Naive thymus-derived CD8-positive, alpha-beta T cell (primary cell): ENCODE measurements around the gene ZNF423. TPM values are rescaled to one million over a fixed set of nuclear protein-coding genes. Genes with fewer than 3 reads are reported as not detected.

Source experiments
- ATAC-seq, 2 donors: fragments of 150-1000 bp; cut with Tn5 transposase in 1 of 2; sonication (Bioruptor Pico), chemical (Tn5 transposase) in 1 of 2; 1 replicate in 1 of 2; 2 replicates in 1 of 2; pipeline ENCODE4 v1.10.0; 2021; ENCODE audit warnings: mild to moderate bottlenecking in 2 of 2, moderate library complexity in 2 of 2
- POLR2A ChIA-PET: fragments of 350-600 bp; sonication (Branson Sonifier 250); formaldehyde crosslinking; loops from one replicate; lab custom pipeline; 2021; ENCODE audit warnings: antibody characterized with exemption; lab: Charles Lee
- DNase-seq, 10 donors: peaks; one replicate each; pipeline versions ENCODE4 v3.0.0 to v3.0.0-alpha.2; 2020 to 2022
- H3K27ac Mint-ChIP-seq, 10 donors: one replicate each; pipeline ENCODE4 v1.8.0; 2020 to 2022; ENCODE audit warnings: mild to moderate bottlenecking in 10 of 10, mixed read lengths in 10 of 10, moderate library complexity in 4 of 10, inconsistent platforms in 1 of 10
- H3K27me3 Mint-ChIP-seq, 5 donors: one replicate each; pipeline ENCODE4 v1.8.0; 2021 to 2022; ENCODE audit warnings: mixed read lengths in 5 of 5
- H3K36me3 Mint-ChIP-seq, 3 donors: one replicate each; pipeline ENCODE4 v1.8.0; 2020 to 2022; ENCODE audit warnings: mixed read lengths in 3 of 3, mild to moderate bottlenecking in 2 of 3, inconsistent platforms in 1 of 3
- H3K4me1 Mint-ChIP-seq, 4 donors: one replicate each; pipeline ENCODE4 v1.8.0; 2021 to 2022; ENCODE audit warnings: mixed read lengths in 4 of 4
- H3K4me3 Mint-ChIP-seq, 10 donors: one replicate each; pipeline ENCODE4 v1.8.0; 2020 to 2022; ENCODE audit warnings: mild to moderate bottlenecking in 10 of 10, mixed read lengths in 10 of 10, moderate library complexity in 6 of 10, inconsistent platforms in 1 of 10
- H3K9me3 Mint-ChIP-seq, 9 donors: one replicate each; pipeline ENCODE4 v1.8.0; 2020 to 2022; ENCODE audit warnings: mixed read lengths in 9 of 9, mild to moderate bottlenecking in 3 of 9, inconsistent platforms in 1 of 9, moderate library complexity in 1 of 9
- polyA plus RNA-seq, 3 donors: library from polyadenylated mRNA; unstranded; fragments of 300-500 nt; fragmentation: Illumina TruSeq; gene quantifications; one replicate each; pipeline ENCODE4 v1.2.3, GENCODE V29; 2021
- total RNA-seq, 8 experiments: library from RNA in 2 of 8; stranded (reverse) in 2 of 8; gene quantifications; one replicate each; pipeline ENCODE4 v1.2.3 and lab custom pipeline; 2021 to 2026

The ZNF423 gene
- total and polyA plus RNA-seq, 5 experiments from 2014 or later: not detected

DNA sequence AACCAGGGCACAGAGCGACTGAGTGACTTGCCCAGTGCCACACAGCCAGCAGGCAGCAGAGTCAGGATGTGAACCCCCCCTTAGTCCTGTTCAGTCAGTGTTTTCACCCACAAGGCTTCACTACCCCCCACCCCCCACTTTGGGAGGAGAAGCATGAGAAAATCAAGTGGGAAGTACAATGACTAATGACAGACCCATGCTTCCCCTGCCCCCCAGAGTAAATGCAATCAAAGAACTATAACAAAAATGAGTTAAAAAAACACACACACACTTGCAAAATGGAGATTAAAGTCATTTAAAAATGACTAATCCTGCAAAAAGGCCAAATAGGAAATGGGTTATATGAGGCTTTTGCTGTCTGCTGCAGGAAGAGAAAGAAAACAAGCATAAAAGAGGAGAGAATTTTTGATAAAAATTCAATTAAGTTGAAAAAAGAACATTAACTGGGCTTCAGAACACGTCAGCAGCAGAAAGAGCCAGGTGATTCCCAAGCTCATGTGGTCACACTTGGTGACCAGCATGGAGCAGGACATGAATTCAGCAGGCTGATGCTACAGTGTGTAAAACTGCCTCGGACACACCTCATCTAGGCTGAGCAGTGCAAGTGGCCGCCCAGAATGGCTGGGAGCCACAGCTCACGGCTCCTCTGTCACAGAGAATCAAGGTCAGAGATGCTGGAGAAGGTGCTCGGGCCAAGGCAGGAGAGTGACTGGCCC, 212.3 kb downstream of the ZNF423 start:
- no peak overlapping the region for H3K27ac Mint-ChIP-seq
- no peak for ATAC-seq
- peaks cover 10 to 44% (median 19%) of the 10 kb centered on the region in 9 donors for H3K9me3 Mint-ChIP-seq
- H3K4me3 Mint-ChIP-seq: no peak overlapping the region
- peaks cover 0 to 1% (median 0%) of the 10 kb centered on the region in 4 donors for H3K4me1 Mint-ChIP-seq
- POLR2A ChIA-PET: interaction anchor here (0.7 kb wide), 1 partner anchor 9 kb away, joined by 3 read pairs; no protein-coding TSS in a partner anchor
- DNase-seq: no peak
- peaks cover 0 to 22% (median 3%) of the 10 kb centered on the region in 3 donors for H3K36me3 Mint-ChIP-seq
- H3K27me3 Mint-ChIP-seq: peaks cover 0 to 7% (median 4%) of the 10 kb centered on the region in 5 donors

DNA sequence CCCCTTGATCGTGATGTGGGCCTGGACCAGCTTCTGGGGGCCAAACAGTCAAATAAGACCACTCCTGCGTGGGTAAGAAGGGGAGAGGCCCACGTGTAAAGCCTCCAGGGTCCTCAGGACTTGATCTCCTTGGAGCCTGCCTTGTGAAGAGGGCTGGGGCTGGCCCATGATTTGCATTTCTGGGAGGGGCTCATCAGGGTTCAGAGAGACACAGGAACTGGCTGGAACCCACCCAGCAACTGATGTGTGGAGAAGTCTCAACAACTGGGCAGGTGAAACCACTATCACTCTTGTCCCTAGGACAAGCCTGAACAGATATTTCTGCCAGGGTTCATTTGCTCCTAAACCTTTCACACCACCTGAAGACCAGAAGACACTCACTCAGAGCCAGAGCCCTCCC, 214.7 kb downstream of the ZNF423 start:
- H3K27ac Mint-ChIP-seq: no peak overlapping the region
- ATAC-seq (no peak), DNase-seq (no peak)
- peaks cover 0 to 1% (median 0%) of the 10 kb centered on the region in 4 donors for H3K4me1 Mint-ChIP-seq
- no peak overlapping the region for H3K4me3 Mint-ChIP-seq
- POLR2A ChIA-PET: no interaction called here
- H3K27me3 Mint-ChIP-seq: peaks cover 0 to 10% (median 2%) of the 10 kb centered on the region in 5 donors
- peaks cover 0 to 6% (median 0%) of the 10 kb centered on the region in 3 donors for H3K36me3 Mint-ChIP-seq
- H3K9me3 Mint-ChIP-seq: peaks cover 0 to 27% (median 7%) of the 10 kb centered on the region in 9 donors

DNA sequence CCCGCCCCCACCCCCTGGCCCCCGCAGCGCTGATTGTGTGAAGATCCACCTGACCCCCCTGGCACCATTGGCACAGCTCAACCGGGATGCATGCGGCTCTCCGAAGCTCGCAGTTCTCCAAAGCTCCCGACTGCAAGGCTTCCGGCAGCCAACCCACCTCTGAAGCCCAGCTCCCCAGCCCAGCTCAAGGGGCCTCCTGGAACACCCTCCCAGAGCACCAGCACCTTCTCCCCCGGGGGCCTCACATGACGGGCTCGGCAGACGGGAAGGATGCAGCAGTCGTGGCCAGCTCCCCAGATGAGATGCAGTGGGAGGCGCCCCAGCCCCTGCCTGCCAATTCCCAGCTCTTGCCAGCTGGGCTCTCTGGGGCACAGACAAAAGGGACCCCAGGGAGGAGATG, 215.3 kb downstream of the ZNF423 start:
- DNase-seq (no peak), ATAC-seq (no peak)
- Mint-ChIP-seq H3K27me3 (peaks cover 0 to 10% (median 2%) of the 10 kb centered on the region in 5 donors), H3K4me1 (peaks cover 0 to 1% (median 0%) of the 10 kb centered on the region in 4 donors), H3K4me3 (no peak overlapping the region), H3K27ac (no peak overlapping the region), H3K36me3 (no peaks in the 10 kb centered on the region), H3K9me3 (peaks cover 0 to 20% (median 4%) of the 10 kb centered on the region in 9 donors)
- POLR2A ChIA-PET: no interaction called here

DNA sequence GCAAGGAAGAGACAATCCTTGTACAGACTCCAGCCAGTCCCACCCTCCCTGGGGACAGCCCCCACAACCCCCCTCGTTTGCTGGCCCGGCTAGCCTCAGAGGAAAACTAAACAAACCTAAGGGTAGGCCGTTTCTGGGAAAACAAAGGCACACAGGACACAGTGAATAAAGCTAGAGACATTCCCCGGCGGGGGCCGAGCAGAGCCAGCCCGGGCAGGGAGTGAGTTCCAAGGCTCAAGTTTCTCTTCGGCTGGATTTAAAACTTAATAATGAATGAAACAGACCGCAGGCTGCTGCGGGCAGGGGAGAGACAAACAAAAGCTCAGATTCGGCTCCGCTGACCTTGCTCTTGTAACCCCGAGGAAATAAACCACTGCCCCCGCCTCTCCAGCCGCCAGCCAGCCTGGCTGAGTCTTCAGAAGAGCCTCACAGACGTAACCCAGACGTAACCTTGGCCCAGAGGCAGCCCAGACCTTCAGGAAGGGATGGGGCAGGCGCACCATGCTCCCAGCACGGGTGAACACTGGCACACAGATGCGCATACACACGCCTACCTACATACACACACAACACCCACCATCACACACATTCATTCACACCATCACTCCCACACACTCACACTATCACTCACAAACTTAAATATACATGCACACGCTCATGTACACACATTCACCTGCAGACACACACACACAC, 216.0 kb downstream of the ZNF423 start:
- Mint-ChIP-seq H3K4me1 (peaks cover 0 to 1% (median 0%) of the 10 kb centered on the region in 4 donors), H3K27ac (no peak overlapping the region), H3K36me3 (no peaks in the 10 kb centered on the region), H3K4me3 (no peak overlapping the region), H3K27me3 (peaks cover 0 to 10% (median 2%) of the 10 kb centered on the region in 5 donors), H3K9me3 (peaks cover 0 to 13% (median under 1%) of the 10 kb centered on the region in 9 donors)
- ATAC-seq (no peak), DNase-seq (no peak)
- POLR2A ChIA-PET: no interaction called here

DNA sequence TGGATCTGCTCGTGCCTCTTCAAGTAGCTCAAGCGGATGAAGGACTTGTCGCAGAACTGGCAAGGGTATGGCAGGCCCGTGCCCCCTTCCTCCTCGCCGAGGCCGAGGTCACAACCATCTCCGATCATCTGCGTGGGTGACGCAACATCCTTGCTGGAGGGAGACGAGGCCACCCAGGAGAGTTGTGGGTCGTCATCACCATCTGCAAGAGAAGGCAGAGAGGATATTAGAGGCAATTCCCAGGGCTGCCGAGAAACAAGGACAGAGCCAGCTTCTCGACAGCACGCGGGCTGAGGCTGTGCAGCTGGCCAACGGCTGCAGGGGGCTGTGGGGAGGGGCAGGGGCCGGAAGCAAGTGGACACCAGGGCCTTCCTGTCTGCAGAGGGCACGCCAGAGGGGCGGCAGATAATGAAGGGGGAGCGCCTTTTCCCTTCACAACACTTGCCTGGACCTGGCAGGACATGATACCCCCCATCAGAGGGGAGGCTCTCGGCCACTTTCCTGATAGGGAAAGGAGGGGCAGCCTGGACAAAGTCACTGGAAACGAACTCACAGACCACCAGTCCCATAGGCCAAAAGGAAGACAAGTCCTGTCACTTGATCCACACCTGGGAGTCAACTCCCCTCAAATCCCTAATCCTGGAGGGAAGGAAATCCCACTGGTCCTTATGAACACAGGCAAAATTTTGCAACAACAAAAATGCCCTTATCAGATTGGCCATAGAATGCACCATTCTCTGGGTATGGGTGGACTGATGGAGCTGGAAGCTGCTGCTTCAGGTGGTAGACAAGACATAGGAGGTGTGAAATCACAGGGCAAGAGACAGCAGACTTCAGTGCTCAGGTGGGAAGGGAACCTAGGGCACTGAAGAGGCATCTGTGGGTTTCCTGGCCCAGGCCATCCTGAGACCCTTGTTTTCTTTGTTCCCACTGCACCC, 217.0 kb downstream of the ZNF423 start:
- ATAC-seq (no peak), DNase-seq (no peak)
- Mint-ChIP-seq H3K27me3 (peaks cover 0 to 10% (median 2%) of the 10 kb centered on the region in 5 donors), H3K27ac (no peak overlapping the region), H3K9me3 (peaks cover 0 to 10% (median 0%) of the 10 kb centered on the region in 9 donors), H3K4me3 (no peak overlapping the region), H3K4me1 (peaks cover 0 to 1% (median 0%) of the 10 kb centered on the region in 4 donors), H3K36me3 (no peaks in the 10 kb centered on the region)
- POLR2A ChIA-PET: no interaction called here

DNA sequence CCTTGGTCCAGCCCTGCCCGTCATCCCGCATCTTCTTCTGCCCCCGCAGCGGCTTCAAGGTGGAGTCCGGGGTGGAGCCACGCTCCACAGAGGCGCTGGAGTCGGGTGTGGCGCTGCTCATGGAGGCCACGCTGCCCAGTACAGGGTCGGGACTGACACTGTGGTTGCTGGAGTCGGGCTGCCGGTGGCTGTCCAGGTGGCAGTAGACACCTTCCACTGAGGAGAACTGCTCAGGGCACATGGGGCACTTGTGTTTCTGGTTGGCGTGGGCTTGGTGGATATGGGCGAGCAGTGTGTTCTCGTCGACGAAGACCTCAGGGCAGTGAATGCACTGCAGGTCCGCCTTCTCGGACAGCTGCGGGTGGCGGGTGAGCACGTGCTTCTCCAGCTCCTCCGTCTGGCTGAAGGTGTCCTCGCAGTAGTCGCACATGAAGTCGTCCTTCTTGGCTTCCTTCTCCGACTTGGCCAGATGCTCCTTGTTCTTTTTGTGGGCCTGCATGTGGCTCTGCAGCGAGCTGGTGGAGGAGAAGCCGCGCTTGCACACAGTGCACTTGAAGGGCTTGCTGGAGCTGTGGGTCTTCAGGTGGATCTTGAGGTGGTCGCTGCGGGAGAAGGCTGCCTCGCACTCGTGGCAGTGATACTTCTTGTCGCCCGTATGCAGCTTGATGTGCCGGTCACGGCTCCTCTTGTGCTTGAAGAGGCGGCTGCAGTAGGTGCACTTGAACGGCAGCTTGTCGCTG, 217.8 kb downstream of the ZNF423 start:
- H3K27ac Mint-ChIP-seq: no peak overlapping the region
- ATAC-seq (no peak), DNase-seq (no peak)
- no peak overlapping the region for H3K4me3 Mint-ChIP-seq
- H3K27me3 Mint-ChIP-seq: peaks cover 0 to 10% (median 2%) of the 10 kb centered on the region in 5 donors
- H3K36me3 Mint-ChIP-seq: no peaks in the 10 kb centered on the region
- POLR2A ChIA-PET: no interaction called here
- peaks cover 0 to 3% (median 0%) of the 10 kb centered on the region in 9 donors for H3K9me3 Mint-ChIP-seq
- peaks cover 0 to 1% (median 0%) of the 10 kb centered on the region in 4 donors for H3K4me1 Mint-ChIP-seq

DNA sequence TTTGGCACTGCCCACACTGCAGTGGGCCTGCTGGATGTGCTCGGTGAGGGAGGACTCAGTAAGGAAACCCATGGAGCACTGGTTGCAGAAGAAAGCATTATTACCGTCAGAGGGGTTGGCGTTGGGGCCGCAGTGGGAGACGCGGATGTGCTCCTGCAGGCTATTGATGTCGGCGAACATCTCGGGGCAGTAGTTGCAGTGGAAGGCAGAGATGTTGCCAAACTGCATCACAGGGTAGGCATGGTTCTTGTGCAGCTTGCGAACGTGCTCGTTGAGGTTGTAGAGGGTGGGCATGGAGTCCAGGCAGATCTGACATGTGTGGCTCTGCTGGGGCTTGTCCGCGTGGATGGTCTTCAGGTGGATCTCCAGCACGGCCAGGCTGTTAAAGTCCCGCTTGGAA, 218.4 kb downstream of the ZNF423 start:
- Mint-ChIP-seq H3K9me3 (peaks cover 0 to 3% (median 0%) of the 10 kb centered on the region in 9 donors), H3K27ac (no peak overlapping the region), H3K27me3 (peaks cover 0 to 10% (median 2%) of the 10 kb centered on the region in 5 donors), H3K4me1 (peaks cover 0 to 1% (median 0%) of the 10 kb centered on the region in 4 donors), H3K4me3 (no peak overlapping the region), H3K36me3 (no peaks in the 10 kb centered on the region)
- DNase-seq: no peak
- ATAC-seq: no peak
- POLR2A ChIA-PET: no interaction called here

DNA sequence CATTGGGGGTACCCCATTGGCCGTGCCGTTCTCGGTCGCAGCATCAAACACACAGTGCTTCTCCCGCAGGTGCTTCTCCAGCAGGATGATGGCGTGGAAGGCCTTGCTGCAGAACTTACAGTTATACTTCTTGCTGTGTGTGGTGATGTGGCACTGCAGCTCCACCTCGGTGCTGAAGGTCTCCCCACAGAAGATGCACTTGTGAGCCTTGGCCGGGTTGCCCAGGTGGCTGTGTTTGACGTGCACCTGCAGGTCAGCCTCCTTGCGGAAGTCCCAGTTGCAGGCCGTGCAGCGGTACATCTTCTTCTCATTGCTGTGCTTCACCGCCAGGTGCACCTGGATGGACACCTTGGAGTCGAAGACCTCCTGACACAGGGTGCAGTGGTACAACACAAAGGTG, 219.3 kb downstream of the ZNF423 start:
- Mint-ChIP-seq H3K4me3 (no peak overlapping the region), H3K36me3 (no peaks in the 10 kb centered on the region), H3K4me1 (peaks cover 0 to 1% (median 0%) of the 10 kb centered on the region in 4 donors), H3K9me3 (peaks cover 0 to 2% (median 0%) of the 10 kb centered on the region in 9 donors), H3K27ac (no peak overlapping the region), H3K27me3 (peaks cover 0 to 10% (median 2%) of the 10 kb centered on the region in 5 donors)
- ATAC-seq (no peak), DNase-seq (no peak)
- POLR2A ChIA-PET: no interaction called here

DNA sequence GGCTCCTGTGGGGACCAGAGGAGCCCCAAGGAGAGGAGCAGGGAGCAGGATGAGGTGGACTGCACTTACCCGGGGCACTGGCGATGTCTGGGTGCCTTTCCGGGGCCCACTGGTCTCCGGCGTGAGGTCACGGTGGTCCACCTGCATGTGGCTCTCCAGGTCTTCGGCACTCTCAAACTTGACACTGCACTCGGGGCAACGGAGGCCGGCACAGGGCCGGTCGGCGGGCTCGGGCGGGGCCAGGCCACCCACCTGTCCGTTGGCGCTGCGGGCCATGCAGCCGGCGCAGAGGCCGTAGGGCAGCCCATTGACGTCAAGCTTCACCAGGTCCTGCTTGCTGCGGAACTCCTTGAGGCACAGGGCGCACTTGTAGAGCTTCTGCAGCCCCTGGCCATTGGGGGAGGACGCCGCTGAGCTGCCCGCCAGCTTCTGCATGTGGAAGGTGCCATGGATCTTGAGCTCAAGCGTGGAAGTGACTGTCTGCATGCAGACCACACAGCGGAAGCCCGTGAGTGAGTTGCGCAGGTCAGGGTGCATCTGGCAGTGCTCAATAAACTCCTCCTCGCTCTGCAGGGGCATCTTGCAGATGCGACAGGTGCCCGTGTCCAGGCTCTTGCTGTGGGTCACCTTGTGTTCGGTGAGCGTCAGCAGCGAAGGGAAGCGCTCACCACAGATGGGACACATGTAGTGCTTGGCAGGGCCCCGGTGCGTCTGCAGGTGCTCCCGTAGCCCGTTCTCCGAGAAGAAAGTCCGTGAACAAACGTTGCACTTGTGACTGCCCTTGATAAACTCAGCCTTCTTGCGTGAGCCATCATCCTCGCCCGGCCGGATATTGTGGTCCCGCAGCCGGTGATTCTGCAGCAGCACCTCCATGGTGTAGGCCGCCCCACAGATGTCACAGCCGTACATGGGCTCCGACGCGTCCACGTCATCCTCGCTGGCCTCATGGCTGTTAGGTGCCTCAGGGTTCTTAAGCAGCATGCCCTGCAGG, 220.0 kb downstream of the ZNF423 start:
- DNase-seq (no peak), ATAC-seq (no peak)
- Mint-ChIP-seq H3K27me3 (peaks cover 0 to 10% (median 4%) of the 10 kb centered on the region in 5 donors), H3K36me3 (no peaks in the 10 kb centered on the region), H3K4me3 (no peak overlapping the region), H3K27ac (no peak overlapping the region), H3K4me1 (peaks cover 0 to 4% (median 0%) of the 10 kb centered on the region in 4 donors), H3K9me3 (peaks cover 0 to 4% (median 0%) of the 10 kb centered on the region in 9 donors)
- POLR2A ChIA-PET: no interaction called here

DNA sequence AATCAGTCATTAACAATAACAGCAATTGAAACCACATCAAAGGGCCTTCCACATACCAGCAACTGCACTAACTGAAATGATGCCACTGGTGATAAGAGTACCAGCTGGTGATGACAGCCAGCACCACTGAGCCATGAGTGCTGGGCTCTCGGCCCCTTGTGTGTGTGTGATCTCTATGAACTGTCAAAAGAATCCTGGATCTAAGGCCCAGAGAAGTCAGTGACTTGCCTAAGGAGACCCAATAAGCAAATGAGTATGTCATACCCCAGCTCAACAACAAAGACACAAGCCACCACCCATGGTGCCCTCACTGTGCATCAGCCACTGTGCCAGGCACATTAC, 220.9 kb downstream of the ZNF423 start:
- peak overlapping the region in 1 of 10 donors; percentile 77 for H3K27ac Mint-ChIP-seq
- no peak for ATAC-seq
- H3K9me3 Mint-ChIP-seq: peaks cover 0 to 4% (median 0%) of the 10 kb centered on the region in 9 donors
- no peak overlapping the region for H3K4me3 Mint-ChIP-seq
- no peaks in the 10 kb centered on the region for H3K36me3 Mint-ChIP-seq
- peaks cover 0 to 7% (median 2%) of the 10 kb centered on the region in 5 donors for H3K27me3 Mint-ChIP-seq
- peaks cover 0 to 4% (median 0%) of the 10 kb centered on the region in 4 donors for H3K4me1 Mint-ChIP-seq
- POLR2A ChIA-PET: no interaction called here
- no peak for DNase-seq
